Transverse colon (tissue), 4 donors: ENCODE results near the gene TMEM144. TPM values are rescaled to one million over a fixed set of nuclear protein-coding genes. Genes with fewer than 3 reads are reported as not detected.

Source experiments
- DNase-seq: peaks from one replicate; pipeline ENCODE4 v3.0.0-alpha.2; 2019
- H3K27ac ChIP-seq, 4 donors: fragments of 200-600 bp; sonication (generic); 2 replicates each; pipeline ENCODE4 v1.5.1; 2016 to 2018; ENCODE audit warnings: inconsistent platforms in 4 of 4
- H3K27me3 ChIP-seq: fragments of 200-600 bp; sonication (generic); 2 replicates; pipeline ENCODE4 v1.5.1; 2017; ENCODE audit warnings: inconsistent platforms
- H3K36me3 ChIP-seq, 4 donors: fragments of 200-600 bp; sonication (generic); 2 replicates each; pipeline ENCODE4 v1.5.1; 2017 to 2019; ENCODE audit warnings: inconsistent platforms in 4 of 4
- H3K4me1 ChIP-seq, 4 donors: fragments of 200-600 bp; sonication (generic); 2 replicates each; pipeline ENCODE4 v1.5.1; 2017 to 2020; ENCODE audit warnings: inconsistent platforms in 4 of 4
- H3K4me3 ChIP-seq, 4 donors: fragments of 200-600 bp; sonication (generic); 1 replicate in 1 of 4; 2 replicates in 3 of 4; pipeline versions ENCODE4 v1.5.1 to v1.6.1; 2017 to 2019; ENCODE audit warnings: inconsistent platforms in 4 of 4
- H3K9me3 ChIP-seq, 2 donors: fragments of 200-600 bp; sonication (generic); 2 replicates each; pipeline ENCODE4 v1.5.1; 2017 to 2019; ENCODE audit warnings: inconsistent platforms in 2 of 2
- CTCF ChIP-seq, 5 experiments: fragments of 200-600 bp in 3 of 5; fragments of 450-650 bp in 2 of 5; sonication (generic) in 3 of 5; IDR thresholded peaks; 1 replicate in 2 of 5; 2 replicates in 3 of 5; pipeline ENCODE4 v1.5.1; 2016 to 2017; ENCODE audit warnings: antibody characterized with exemption in 5 of 5, inconsistent platforms in 3 of 5, mild to moderate bottlenecking in 2 of 5, moderate library complexity in 1 of 5
- EP300 ChIP-seq: sonication (generic); formaldehyde crosslinking; IDR thresholded peaks from one replicate; pipeline ENCODE4 v1.6.1; 2017; ENCODE audit warnings: antibody characterized with exemption, low read depth
- POLR2A ChIP-seq: fragments of 450-650 bp; IDR thresholded peaks from one replicate; pipeline ENCODE4 v1.6.1; 2016; ENCODE audit warnings: antibody characterized with exemption, mild to moderate bottlenecking, moderate library complexity
- POLR2AphosphoS5 ChIP-seq, 3 donors: sonication (generic); formaldehyde crosslinking; IDR thresholded peaks; one replicate each; pipeline ENCODE4 v1.6.1; 2016; ENCODE audit warnings: antibody characterized with exemption in 3 of 3
- WGBS, 2 donors: methylation state at CpG; one replicate each; pipeline ENCODE4 v1.1.5; 2018; ENCODE audit warnings: low coverage in 1 of 2; 5-methylcytosine and 5-hydroxymethylcytosine counted together
- in situ Hi-C, 4 donors: fragments of 200-750 bp; cut with MboI; loops; one replicate each; pipeline versions ENCODE4 v1.15.0 to v1.15.1; 2017; ENCODE audit warnings: low sequenced_read_pairs in 3 of 4, low pct_ligation_motif_present in 1 of 4, low pct_unique_long_range_greater_than_20kb in 1 of 4
- intact Hi-C: fragments of 100-400 bp; cut with DNase I; formaldehyde crosslinking; loops from one replicate; pipeline ENCODE4 v1.15.1; 2023; ENCODE audit warnings: low total_unique reads
- total RNA-seq, 4 donors: library from RNA; depleted of rRNA; stranded (reverse); fragments of >200 nt; gene quantifications; one replicate each; pipeline ENCODE4 v1.1.0, GENCODE V29; 2016

The TMEM144 gene
- total RNA-seq, 4 donors from 2014 or later = 2.2 to 26.9 (median 21.2) TPM

- H3K4me1 ChIP-seq = no peaks in the 10 kb centered on the region
- TF ChIP-seq POLR2AphosphoS5 (IDR thresholded peaks at IDR 0.05) (no peak), EP300 (no peak), CTCF (IDR thresholded peaks at IDR 0.05) (no peak), POLR2A (no peak)
- 60 to 74% methylated on average over 3 to 5 of the region's 5 CpGs for WGBS, 2 donors
These were observed 19.5 kb downstream of the TMEM144 start for GRCh38 chr4:158229768-158230167.

GRCh38 chr4:158234671-158235070, 24.4 kb downstream of the TMEM144 start:
- Histone ChIP-seq H3K27ac (no peak overlapping the region), H3K27me3 (no peaks in the 10 kb centered on the region), H3K4me1 (no peaks in the 10 kb centered on the region), H3K9me3 (no peaks in the 10 kb centered on the region), H3K4me3 (no peak overlapping the region), H3K36me3 (no peaks in the 10 kb centered on the region)
- 85 to 94% methylated on average over 4 of the region's 4 CpGs for WGBS, 2 donors
- DNase-seq = no peak
- intact Hi-C loops = no loop called here
- in situ Hi-C loops = no loop called here
- TF ChIP-seq CTCF (IDR thresholded peaks at IDR 0.05) (no peak), POLR2AphosphoS5 (IDR thresholded peaks at IDR 0.05) (no peak), POLR2A (no peak), EP300 (no peak)

More at GRCh38 chr4:158229768-158230167, 19.5 kb downstream of the TMEM144 start:
- no peak overlapping the region for H3K27ac ChIP-seq
- no peaks in the 10 kb centered on the region for H3K27me3 ChIP-seq
- intact Hi-C loops = no loop called here
- H3K36me3 ChIP-seq = peaks cover 0 to 3% (median 0%) of the 10 kb centered on the region in 4 donors
- H3K4me3 ChIP-seq = no peak overlapping the region
- DNase-seq = no peak
- in situ Hi-C loops = no loop called here
- H3K9me3 ChIP-seq = no peaks in the 10 kb centered on the region

GRCh38 chr4:158236304-158237030, 26.2 kb downstream of the TMEM144 start:
- intact Hi-C loops = no loop called here
- whole genome bisulfite sequencing, 2 donors = 80% methylated on average over 9 of the region's 9 CpGs
- TF ChIP-seq CTCF (IDR thresholded peaks at IDR 0.05) (no peak), POLR2A (no peak), EP300 (no peak), POLR2AphosphoS5 (IDR thresholded peaks at IDR 0.05) (no peak)

GRCh38 chr4:158238575-158238974, 28.3 kb downstream of the TMEM144 start:
- 57 to 62% methylated on average over 1 of the region's 1 CpG for WGBS, 2 donors
- Histone ChIP-seq H3K9me3 (no peaks in the 10 kb centered on the region), H3K27ac (no peak overlapping the region), H3K4me1 (no peaks in the 10 kb centered on the region), H3K27me3 (no peaks in the 10 kb centered on the region), H3K4me3 (no peak overlapping the region), H3K36me3 (no peaks in the 10 kb centered on the region)
- TF ChIP-seq CTCF (IDR thresholded peaks at IDR 0.05) (no peak), POLR2A (no peak), EP300 (no peak), POLR2AphosphoS5 (IDR thresholded peaks at IDR 0.05) (no peak)
- intact Hi-C loops = no loop called here
- in situ Hi-C loops = no loop called here
- DNase-seq = no peak

More at GRCh38 chr4:158236304-158237030, 26.2 kb downstream of the TMEM144 start:
- Histone ChIP-seq H3K36me3 (no peaks in the 10 kb centered on the region), H3K27ac (no peak overlapping the region), H3K9me3 (no peaks in the 10 kb centered on the region), H3K27me3 (no peaks in the 10 kb centered on the region), H3K4me3 (no peak overlapping the region), H3K4me1 (no peaks in the 10 kb centered on the region)
- no peak for DNase-seq
- in situ Hi-C loops = no loop called here
